K562 (cell line): ENCODE data around the gene ADK. TPM values are rescaled to one million over a fixed set of nuclear protein-coding genes. Genes with fewer than 3 reads are reported as not detected.

Source experiments
- ATAC-seq: fragments of 200-7000 bp; cut with Tn5 transposase; 3 replicates; pipeline ENCODE4 v1.9.1; 2020; ENCODE audit warnings: moderate library complexity
- BruUV-seq: library from RNA; stranded (reverse); fragments of 400-500 nt; replicated peaks from 2 replicates; lab custom pipeline; 2021; lab: Mats Ljungman, UMichigan
- CTCF ChIA-PET: fragments of 300-600 bp; formaldehyde crosslinking; extraction: SDS; loops from one replicate; lab custom pipeline; 2021; ENCODE audit warnings: low intra/inter-chr PET ratio; lab: Yijun Ruan, JAX
- POLR2A ChIA-PET: fragments of 300-600, 350-650 bp; sonication (Branson Sonifier 250); formaldehyde crosslinking; extraction: SDS; loops from one replicate; lab custom pipeline; 2021; ENCODE audit warnings: antibody characterized with exemption, inconsistent platforms; lab: Yijun Ruan, JAX
- DNase-seq, 4 experiments: peaks; one replicate each; pipeline versions ENCODE4 v3.0.0 to v3.0.0-alpha.2; 2011 to 2018; ENCODE audit warnings: low spot score in 3 of 4, mixed read lengths in 3 of 4; ENCODE audit errors: extremely low read depth in 1 of 4
- FAIRE-seq: peaks from 2 replicates; lab custom pipeline; 2011; peaks lifted over from hg19 to GRCh38; lab: Jason Lieb, UNC
- H2AFZ ChIP-seq: 2 replicates; pipeline ENCODE4 v1.6.0; 2011; ENCODE audit warnings: low read depth, low read length, control low read depth, inconsistent platforms
- H3K27ac ChIP-seq: fragments of 200-600 bp; 3 replicates; pipeline ENCODE4 v1.8.0; 2011; ENCODE audit warnings: low read depth, mild to moderate bottlenecking, control low read depth, inconsistent platforms, low read length, moderate library complexity, mixed read lengths; ENCODE audit errors: extremely low read depth
- H3K27me3 ChIP-seq, 2 experiments: fragments of 300-600 bp in 1 of 2; 2 replicates in 1 of 2; 3 replicates in 1 of 2; pipeline versions ENCODE4 v1.6.0 to v1.8.0; 2011; ENCODE audit warnings: inconsistent platforms in 2 of 2, low read length in 2 of 2, mild to moderate bottlenecking in 1 of 2, mixed read lengths in 1 of 2, moderate library complexity in 1 of 2; ENCODE audit not compliant: control insufficient read depth in 2 of 2, insufficient read depth in 2 of 2
- H3K36me3 ChIP-seq: fragments of 300-600 bp; 3 replicates; pipeline ENCODE4 v1.8.0; 2011; ENCODE audit warnings: mild to moderate bottlenecking, low read length, inconsistent platforms; ENCODE audit not compliant: control insufficient read depth, insufficient read depth
- H3K4me1 ChIP-seq, 2 experiments: fragments of 200-600 bp in 1 of 2; replicated peaks in 1 of 2; 2 replicates in 1 of 2; 3 replicates in 1 of 2; pipeline versions ENCODE4 v1.5.1 to v1.8.0; 2011; ENCODE audit warnings: inconsistent platforms in 2 of 2, low read length in 2 of 2, mild to moderate bottlenecking in 1 of 2, mixed read lengths in 1 of 2, moderate library complexity in 1 of 2; ENCODE audit not compliant: control insufficient read depth in 2 of 2, insufficient read depth in 2 of 2
- H3K4me2 ChIP-seq: 2 replicates; pipeline ENCODE4 v1.6.1; 2011; ENCODE audit warnings: low read length, control low read depth, inconsistent platforms, mixed read lengths; ENCODE audit not compliant: insufficient read depth
- H3K4me3 ChIP-seq: fragments of 200-600 bp; sonication (generic), shearing (Covaris generic); 2 replicates; pipeline ENCODE4 v1.5.1; 2016; ENCODE audit warnings: control low read depth, inconsistent platforms
- H3K79me2 ChIP-seq: fragments of 200-600 bp; 3 replicates; pipeline ENCODE4 v1.8.0; 2011; ENCODE audit warnings: low read length, inconsistent platforms; ENCODE audit not compliant: control insufficient read depth, insufficient read depth
- H3K9ac ChIP-seq, 2 experiments: 2 replicates each; pipeline versions ENCODE4 v1.6.0 to v1.6.1; 2011; ENCODE audit warnings: low read depth in 2 of 2, low read length in 2 of 2, control low read depth in 1 of 2, inconsistent platforms in 1 of 2, mild to moderate bottlenecking in 1 of 2, mixed read lengths in 1 of 2; ENCODE audit not compliant: insufficient read depth in 1 of 2
- H3K9me1 ChIP-seq: one replicate; pipeline ENCODE4 v1.6.0; 2011; ENCODE audit warnings: inconsistent platforms, mild to moderate bottlenecking, low read length, moderate library complexity; ENCODE audit not compliant: control insufficient read depth, insufficient read depth
- H3K9me3 ChIP-seq: replicated peaks from 2 replicates; pipeline ENCODE4 v1.5.1; 2011; ENCODE audit warnings: low read depth, low read length, inconsistent platforms; ENCODE audit not compliant: control insufficient read depth, insufficient read depth
- H4K20me1 ChIP-seq: replicated peaks from 2 replicates; pipeline ENCODE4 v1.6.1; 2011; ENCODE audit warnings: low read length, inconsistent platforms, mixed read lengths; ENCODE audit not compliant: control insufficient read depth, insufficient read depth
- BACH1 ChIP-seq: fragments of 200-800 bp; sonication (Bioruptor generic); IDR thresholded peaks from 2 replicates; pipeline ENCODE4 v1.6.1; 2016; ENCODE audit warnings: missing genetic modification characterization, missing compliant biosample characterization
- CBFA2T2 ChIP-seq: fragments of 450-650 bp; conservative IDR thresholded peaks from 2 replicates; pipeline ENCODE4 v1.6.1; 2017; ENCODE audit warnings: mild to moderate bottlenecking
- E2F1 ChIP-seq: sonication (generic); formaldehyde crosslinking; IDR thresholded peaks from 2 replicates; pipeline ENCODE4 v1.8.1; 2023; ENCODE audit warnings: mild to moderate bottlenecking, missing genetic modification reagents, moderate library complexity
- ETV1 ChIP-seq: fragments of 450-650 bp; conservative IDR thresholded peaks from 2 replicates; pipeline ENCODE4 v1.6.1; 2016; ENCODE audit warnings: missing genetic modification characterization, control low read depth, low read depth, missing compliant biosample characterization
- NCOA4 ChIP-seq: fragments of 450-650 bp; IDR thresholded peaks from 2 replicates; pipeline ENCODE4 v1.6.1; 2018; ENCODE audit warnings: mild to moderate bottlenecking; ENCODE audit not compliant: partially characterized antibody
- POLR2B ChIP-seq: fragments of 450-650 bp; IDR thresholded peaks from 2 replicates; pipeline ENCODE4 v1.6.1; 2018; ENCODE audit warnings: low read depth; ENCODE audit not compliant: partially characterized antibody
- SP2 ChIP-seq: IDR thresholded peaks from 2 replicates; pipeline ENCODE4 v1.6.1; 2011; ENCODE audit warnings: mild to moderate bottlenecking, low read depth, low read length, moderate library complexity; ENCODE audit not compliant: poor library complexity, severe bottlenecking; ENCODE audit errors: extremely low read depth
- TCF7 ChIP-seq: sonication (generic); IDR thresholded peaks from 2 replicates; pipeline ENCODE4 v1.6.1; 2016; ENCODE audit warnings: antibody characterized with exemption, borderline replicate concordance
- ZFPM2 ChIP-seq: fragments of 250-450 bp; sonication (Bioruptor Pico); IDR thresholded peaks from 2 replicates; pipeline ENCODE4 v1.5.1; 2022; ENCODE audit warnings: mild to moderate bottlenecking
- ZNF212 ChIP-seq: fragments of 450-650 bp; formaldehyde crosslinking; IDR thresholded peaks from 2 replicates; pipeline ENCODE4 v1.4.0; 2020; ENCODE audit warnings: mild to moderate bottlenecking
- WGBS: fragments of 100-300 bp; shearing (Covaris generic); methylation state at CpG from one replicate; pipeline ENCODE4 v1.1.6; 2016; ENCODE audit warnings: low coverage, mixed read lengths; ENCODE audit not compliant: insufficient coverage; ENCODE audit errors: missing lambda C conversion rate; 5-methylcytosine and 5-hydroxymethylcytosine counted together
- in situ Hi-C: fragments of 300-500 bp; cut with MboI; formaldehyde crosslinking; loops from 4 replicates; pipeline ENCODE4 v1.15.0; 2018; ENCODE audit warnings: inconsistent platforms, mixed read lengths
- intact Hi-C: fragments of 100-400 bp; cut with micrococcal nuclease; formaldehyde crosslinking; loops from 2 replicates; pipeline ENCODE4 v1.14.2; 2022
- polyA plus RNA-seq, 8 experiments: library from polyadenylated mRNA; depleted of rRNA in 4 of 8; stranded (reverse) in 5 of 8; unstranded in 3 of 8; fragments of >200 nt; fragmentation: Nextera tagmentation in 2 of 8; fragmentation: Illumina TruSeq in 1 of 8; extraction: Ambion mirVana in 2 of 8; extraction: Trizol in 1 of 8; gene quantifications; 2 replicates each; pipeline versions ENCODE4 v1.2.1 to v1.2.3, GENCODE V29; 2011 to 2014; ENCODE audit warnings: inconsistent platforms in 1 of 8, missing spikeins in 1 of 8
- total RNA-seq, 7 experiments: library from RNA; depleted of rRNA in 6 of 7; stranded (reverse); fragments of >200 nt in 6 of 7; fragmentation: Illumina TruSeq in 2 of 7; extraction: Trizol in 2 of 7; gene quantifications; 2 replicates each; pipeline versions ENCODE4 v1.2.1 to v1.2.3, GENCODE V29; 2011 to 2021; ENCODE audit warnings: low replicate concordance in 1 of 7
- TF ChIP-seq, protein P1 (sequence below), 3 experiments: fragments of 200-800 bp in 1 of 3; fragments of 250-450 bp in 1 of 3; fragments of 450-650 bp in 1 of 3; sonication (Bioruptor Pico) in 1 of 3; sonication (Bioruptor generic) in 1 of 3; formaldehyde crosslinking in 1 of 3; IDR thresholded peaks; 2 replicates each; pipeline versions ENCODE4 v1.6.1 to v1.8.0; 2016 to 2022; ENCODE audit warnings: mild to moderate bottlenecking in 2 of 3, missing genetic modification characterization in 2 of 3, missing compliant biosample characterization in 1 of 3, moderate library complexity in 1 of 3

The ADK gene
- total and polyA plus RNA-seq, 9 of the 15 experiments (the other 6 are each of a cell fraction or from before 2014, with no cell fraction given), result 54.2 to 97.8 (median 73.6) TPM

- H3K27me3 ChIP-seq, result no peaks in the 10 kb centered on the region
- no peak overlapping the region for H3K9ac ChIP-seq
- peaks cover 4 to 7% of the 10 kb centered on the region in 2 experiments; a peak in 2 of 5 replicates for H3K4me1 ChIP-seq
- DNase-seq (no peak), ATAC-seq (no peak), FAIRE-seq (no peak)
- intact Hi-C loops, result no loop called here
- H3K79me2 ChIP-seq, result peaks cover 87% of the 10 kb centered on the region
- in situ Hi-C loops, result no loop called here
- no peak for TF ChIP-seq BACH1 (tag)
- H2AFZ ChIP-seq, result no peak overlapping the region
- POLR2A ChIA-PET, result interaction anchor here (0.6 to 4.4 kb wide), 2 partner anchors 12 to 20 kb away, joined by 3 to 16 read pairs; no protein-coding TSS in a partner anchor
- H3K27ac ChIP-seq, result no peak overlapping the region
- WGBS, result 52% methylated on average over 3 of the region's 3 CpGs
- no peaks in the 10 kb centered on the region for H4K20me1 ChIP-seq
- H3K36me3 ChIP-seq, result no peaks in the 10 kb centered on the region
- no TSS peak for BruUV-seq
- H3K4me2 ChIP-seq, result no peak overlapping the region
- no peaks in the 10 kb centered on the region for H3K9me1 ChIP-seq
- no peaks in the 10 kb centered on the region for H3K9me3 ChIP-seq
- H3K4me3 ChIP-seq, result no peak overlapping the region
- CTCF ChIA-PET, result no interaction called here
These were observed 43.5 kb downstream of the ADK start for GRCh38 chr10:74194545-74194944.

DNA sequence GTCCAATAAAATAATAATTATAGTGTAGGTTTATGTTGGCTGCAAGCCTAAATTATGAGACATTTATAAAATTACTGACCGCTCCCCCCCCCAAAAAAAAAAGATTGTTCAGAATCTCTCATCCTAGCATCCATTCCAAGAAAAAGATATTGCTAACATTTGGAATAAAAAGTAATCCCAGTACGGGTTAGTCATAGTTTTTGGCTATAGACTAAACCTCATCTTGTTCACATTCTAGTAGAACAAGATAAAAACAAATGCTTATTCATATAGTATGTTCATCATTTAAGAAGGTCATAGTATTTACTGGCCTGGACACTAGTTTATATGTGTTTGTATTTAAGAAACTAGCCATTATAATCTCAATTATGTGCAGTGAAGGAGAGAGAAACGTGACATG, 44.0 kb downstream of the ADK start:
- ChIA-PET CTCF (interaction anchor here (0.6 kb wide), 1 partner anchor 143 kb away, joined by 4 read pairs; no protein-coding TSS in a partner anchor), POLR2A (no interaction called here)
- H3K79me2 ChIP-seq, result peaks cover 82% of the 10 kb centered on the region
- 83% methylated on average over 3 of the region's 3 CpGs for WGBS
- H3K9me3 ChIP-seq, result no peaks in the 10 kb centered on the region
- in situ Hi-C loops, result no loop called here
- no peaks in the 10 kb centered on the region for H3K27me3 ChIP-seq
- H4K20me1 ChIP-seq, result no peaks in the 10 kb centered on the region
- H3K4me3 ChIP-seq, result no peak overlapping the region
- H3K36me3 ChIP-seq, result no peaks in the 10 kb centered on the region
- intact Hi-C loops, result no loop called here
- no peak overlapping the region for H3K9ac ChIP-seq
- DNase-seq (no peak), ATAC-seq (no peak), FAIRE-seq (no peak)
- peaks cover 4 to 6% of the 10 kb centered on the region in 2 experiments; a peak in 2 of 5 replicates for H3K4me1 ChIP-seq
- H3K4me2 ChIP-seq, result no peak overlapping the region
- H3K9me1 ChIP-seq, result no peaks in the 10 kb centered on the region
- no peak overlapping the region for H2AFZ ChIP-seq
- BruUV-seq, result no TSS peak
- no peak overlapping the region for H3K27ac ChIP-seq
- TF ChIP-seq SP2 (no peak), ZFPM2 (CRISPR knock-in tag) (no peak), POLR2B (no peak), CBFA2T2 (no peak), NCOA4 (no peak), ETV1 (tag) (no peak), ZNF212 (CRISPR knock-in tag) (no peak), E2F1 (CRISPR knock-in tag) (no peak), TCF7 (no peak)
- TF ChIP-seq, protein P1, sequence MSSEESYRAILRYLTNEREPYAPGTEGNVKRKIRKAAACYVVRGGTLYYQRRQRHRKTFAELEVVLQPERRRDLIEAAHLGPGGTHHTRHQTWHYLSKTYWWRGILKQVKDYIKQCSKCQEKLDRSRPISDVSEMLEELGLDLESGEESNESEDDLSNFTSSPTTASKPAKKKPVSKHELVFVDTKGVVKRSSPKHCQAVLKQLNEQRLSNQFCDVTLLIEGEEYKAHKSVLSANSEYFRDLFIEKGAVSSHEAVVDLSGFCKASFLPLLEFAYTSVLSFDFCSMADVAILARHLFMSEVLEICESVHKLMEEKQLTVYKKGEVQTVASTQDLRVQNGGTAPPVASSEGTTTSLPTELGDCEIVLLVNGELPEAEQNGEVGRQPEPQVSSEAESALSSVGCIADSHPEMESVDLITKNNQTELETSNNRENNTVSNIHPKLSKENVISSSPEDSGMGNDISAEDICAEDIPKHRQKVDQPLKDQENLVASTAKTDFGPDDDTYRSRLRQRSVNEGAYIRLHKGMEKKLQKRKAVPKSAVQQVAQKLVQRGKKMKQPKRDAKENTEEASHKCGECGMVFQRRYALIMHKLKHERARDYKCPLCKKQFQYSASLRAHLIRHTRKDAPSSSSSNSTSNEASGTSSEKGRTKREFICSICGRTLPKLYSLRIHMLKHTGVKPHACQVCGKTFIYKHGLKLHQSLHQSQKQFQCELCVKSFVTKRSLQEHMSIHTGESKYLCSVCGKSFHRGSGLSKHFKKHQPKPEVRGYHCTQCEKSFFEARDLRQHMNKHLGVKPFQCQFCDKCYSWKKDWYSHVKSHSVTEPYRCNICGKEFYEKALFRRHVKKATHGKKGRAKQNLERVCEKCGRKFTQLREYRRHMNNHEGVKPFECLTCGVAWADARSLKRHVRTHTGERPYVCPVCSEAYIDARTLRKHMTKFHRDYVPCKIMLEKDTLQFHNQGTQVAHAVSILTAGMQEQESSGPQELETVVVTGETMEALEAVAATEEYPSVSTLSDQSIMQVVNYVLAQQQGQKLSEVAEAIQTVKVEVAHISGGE (CRISPR knock-in tag; IDR thresholded peaks at IDR 0.05), result no peak
